NCI-H526 (cell line): Measurements from ENCODE around the gene TOMM40.
"Not testable (repeated sequence)": the region's sequence is repeated elsewhere in the genome, so short reads cannot be mapped to it uniquely, and the experiment has no call there.

Source experiments
- DNase-seq, 2 experiments: peaks; one replicate each; lab custom pipeline; 2025; lab: John Stamatoyannopoulos, UW

Gene TOMM40

DNA sequence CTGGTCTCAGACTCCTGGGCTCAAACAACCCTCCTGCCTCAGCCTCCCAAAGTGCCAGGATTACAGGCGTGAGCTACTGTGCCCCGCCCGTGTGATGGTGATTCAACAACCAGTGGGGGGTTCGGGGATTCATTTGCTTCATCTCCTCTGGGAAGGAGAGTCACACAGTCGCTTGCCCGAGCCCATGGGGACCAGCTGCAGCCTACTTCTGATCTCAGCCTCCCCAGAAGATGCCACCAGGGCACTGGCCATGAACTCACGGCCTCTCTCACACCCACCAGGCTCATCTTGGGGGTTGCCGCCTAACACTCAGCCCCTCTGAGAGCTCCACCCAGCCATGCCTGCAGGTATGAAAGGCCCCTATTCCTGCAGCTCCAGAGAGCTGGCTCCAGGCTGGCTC, 6.8 kb downstream of the TOMM40 start:
- no peak for DNase-seq

DNA sequence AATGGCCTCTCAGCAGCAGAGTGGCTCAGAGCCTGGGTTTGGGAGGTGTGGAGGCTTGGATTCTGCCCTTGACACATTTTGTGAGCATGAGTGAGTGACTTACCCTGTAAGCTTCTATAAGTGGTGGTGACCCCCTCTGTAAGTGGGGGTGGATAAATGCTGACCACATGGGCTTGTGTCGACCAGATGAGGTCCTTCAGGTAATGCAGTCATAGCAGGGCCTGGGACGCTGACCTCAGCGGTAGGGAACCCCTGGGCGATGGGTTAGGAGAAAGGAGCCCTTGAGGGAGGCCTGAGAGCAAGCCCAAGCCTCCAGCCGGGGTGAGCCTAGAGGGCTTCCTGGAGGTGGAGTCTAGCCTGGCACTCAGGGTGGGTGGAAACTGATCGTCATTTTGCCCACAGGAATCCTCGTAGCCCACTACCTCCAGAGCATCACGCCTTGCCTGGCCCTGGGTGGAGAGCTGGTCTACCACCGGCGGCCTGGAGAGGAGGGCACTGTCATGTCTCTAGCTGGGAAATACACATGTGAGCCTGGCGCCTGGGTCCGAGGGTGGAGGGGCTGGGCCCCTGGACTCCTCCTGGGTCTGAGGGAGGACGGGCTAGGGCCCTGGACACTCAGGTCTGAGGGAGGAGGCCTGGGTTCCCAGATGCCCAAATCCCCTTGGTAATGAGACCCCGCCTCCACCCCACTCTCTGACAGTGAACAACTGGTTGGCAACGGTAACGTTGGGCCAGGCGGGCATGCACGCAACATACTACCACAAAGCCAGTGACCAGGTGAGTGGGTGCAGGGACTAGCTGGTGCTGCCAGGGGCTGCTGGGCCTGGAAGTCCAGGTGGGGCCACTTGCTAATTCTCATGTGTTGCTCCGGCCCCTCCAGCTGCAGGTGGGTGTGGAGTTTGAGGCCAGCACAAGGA, 9.5 kb downstream of the TOMM40 start:
- DNase-seq = no peak

DNA sequence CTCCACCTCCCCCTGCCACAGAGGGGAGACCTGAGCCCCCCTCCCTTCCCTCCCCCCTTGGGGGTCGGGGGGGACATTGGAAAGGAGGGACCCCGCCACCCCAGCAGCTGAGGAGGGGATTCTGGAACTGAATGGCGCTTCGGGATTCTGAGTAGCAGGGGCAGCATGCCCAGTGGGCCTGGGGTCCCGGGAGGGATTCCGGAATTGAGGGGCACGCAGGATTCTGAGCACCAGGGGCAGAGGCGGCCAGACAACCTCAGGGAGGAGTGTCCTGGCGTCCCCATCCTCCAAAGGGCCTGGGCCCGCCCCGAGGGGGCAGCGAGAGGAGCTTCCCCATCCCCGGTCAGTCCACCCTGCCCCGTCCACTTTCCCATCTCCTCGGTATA, 12.2 kb downstream of the TOMM40 start:
- no peak for DNase-seq

DNA sequence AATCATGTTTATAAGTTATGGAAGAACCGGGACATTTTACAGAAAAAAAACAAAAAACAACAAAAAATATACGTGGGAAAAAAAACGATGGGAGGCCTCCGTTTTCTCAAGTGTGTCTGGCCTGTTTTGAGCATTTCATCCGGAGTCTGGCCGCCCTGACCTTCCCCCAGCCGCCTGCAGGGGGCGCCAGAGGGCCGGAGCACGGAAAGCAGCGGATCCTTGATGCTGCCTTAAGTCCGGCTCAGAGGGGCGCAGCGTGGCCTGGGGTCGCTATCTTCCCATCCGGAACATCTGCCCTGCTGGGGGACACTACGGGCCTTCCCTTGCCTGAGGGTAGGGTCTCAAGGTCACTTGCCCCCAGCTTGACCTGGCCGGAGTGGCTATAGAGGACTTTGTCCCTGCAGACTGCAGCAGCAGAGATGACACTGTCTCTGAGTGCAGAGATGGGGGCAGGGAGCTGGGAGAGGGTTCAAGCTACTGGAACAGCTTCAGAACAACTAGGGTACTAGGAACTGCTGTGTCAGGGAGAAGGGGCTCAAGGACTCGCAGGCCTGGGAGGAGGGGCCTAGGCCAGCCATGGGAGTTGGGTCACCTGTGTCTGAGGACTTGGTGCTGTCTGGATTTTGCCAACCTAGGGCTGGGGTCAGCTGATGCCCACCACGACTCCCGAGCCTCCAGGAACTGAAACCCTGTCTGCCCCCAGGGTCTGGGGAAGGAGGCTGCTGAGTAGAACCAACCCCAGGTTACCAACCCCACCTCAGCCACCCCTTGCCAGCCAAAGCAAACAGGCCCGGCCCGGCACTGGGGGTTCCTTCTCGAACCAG, 12.8 kb downstream of the TOMM40 start:
- DNase-seq = peak in 1 of 2 experiments; percentile 57

DNA sequence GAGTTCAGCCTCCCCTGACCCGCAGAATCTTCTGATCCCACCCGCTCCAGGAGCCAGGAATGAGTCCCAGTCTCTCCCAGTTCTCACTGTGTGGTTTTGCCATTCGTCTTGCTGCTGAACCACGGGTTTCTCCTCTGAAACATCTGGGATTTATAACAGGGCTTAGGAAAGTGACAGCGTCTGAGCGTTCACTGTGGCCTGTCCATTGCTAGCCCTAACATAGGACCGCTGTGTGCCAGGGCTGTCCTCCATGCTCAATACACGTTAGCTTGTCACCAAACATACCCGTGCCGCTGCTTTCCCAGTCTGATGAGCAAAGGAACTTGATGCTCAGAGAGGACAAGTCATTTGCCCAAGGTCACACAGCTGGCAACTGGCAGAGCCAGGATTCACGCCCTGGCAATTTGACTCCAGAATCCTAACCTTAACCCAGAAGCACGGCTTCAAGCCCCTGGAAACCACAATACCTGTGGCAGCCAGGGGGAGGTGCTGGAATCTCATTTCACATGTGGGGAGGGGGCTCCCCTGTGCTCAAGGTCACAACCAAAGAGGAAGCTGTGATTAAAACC, 13.5 kb downstream of the TOMM40 start:
- peak in 1 of 2 experiments; percentile 34 for DNase-seq

DNA sequence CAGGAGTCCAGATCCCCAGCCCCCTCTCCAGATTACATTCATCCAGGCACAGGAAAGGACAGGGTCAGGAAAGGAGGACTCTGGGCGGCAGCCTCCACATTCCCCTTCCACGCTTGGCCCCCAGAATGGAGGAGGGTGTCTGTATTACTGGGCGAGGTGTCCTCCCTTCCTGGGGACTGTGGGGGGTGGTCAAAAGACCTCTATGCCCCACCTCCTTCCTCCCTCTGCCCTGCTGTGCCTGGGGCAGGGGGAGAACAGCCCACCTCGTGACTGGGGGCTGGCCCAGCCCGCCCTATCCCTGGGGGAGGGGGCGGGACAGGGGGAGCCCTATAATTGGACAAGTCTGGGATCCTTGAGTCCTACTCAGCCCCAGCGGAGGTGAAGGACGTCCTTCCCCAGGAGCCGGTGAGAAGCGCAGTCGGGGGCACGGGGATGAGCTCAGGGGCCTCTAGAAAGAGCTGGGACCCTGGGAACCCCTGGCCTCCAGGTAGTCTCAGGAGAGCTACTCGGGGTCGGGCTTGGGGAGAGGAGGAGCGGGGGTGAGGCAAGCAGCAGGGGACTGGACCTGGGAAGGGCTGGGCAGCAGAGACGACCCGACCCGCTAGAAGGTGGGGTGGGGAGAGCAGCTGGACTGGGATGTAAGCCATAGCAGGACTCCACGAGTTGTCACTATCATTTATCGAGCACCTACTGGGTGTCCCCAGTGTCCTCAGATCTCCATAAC, 14.5 kb downstream of the TOMM40 start, which contains the start of gene APOE:
TSS of gene APOE (plus strand) at position 360 of the 724 bp plus-strand sequence. CDS start 829 bp downstream, outside the sequence.
- peak in 1 of 2 experiments; percentile 37 for DNase-seq

DNA sequence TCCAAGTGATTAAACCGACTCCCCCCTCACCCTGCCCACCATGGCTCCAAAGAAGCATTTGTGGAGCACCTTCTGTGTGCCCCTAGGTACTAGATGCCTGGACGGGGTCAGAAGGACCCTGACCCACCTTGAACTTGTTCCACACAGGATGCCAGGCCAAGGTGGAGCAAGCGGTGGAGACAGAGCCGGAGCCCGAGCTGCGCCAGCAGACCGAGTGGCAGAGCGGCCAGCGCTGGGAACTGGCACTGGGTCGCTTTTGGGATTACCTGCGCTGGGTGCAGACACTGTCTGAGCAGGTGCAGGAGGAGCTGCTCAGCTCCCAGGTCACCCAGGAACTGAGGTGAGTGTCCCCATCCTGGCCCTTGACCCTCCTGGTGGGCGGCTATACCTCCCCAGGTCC, 16.6 kb downstream of the TOMM40 start:
- DNase-seq = no peak

DNA sequence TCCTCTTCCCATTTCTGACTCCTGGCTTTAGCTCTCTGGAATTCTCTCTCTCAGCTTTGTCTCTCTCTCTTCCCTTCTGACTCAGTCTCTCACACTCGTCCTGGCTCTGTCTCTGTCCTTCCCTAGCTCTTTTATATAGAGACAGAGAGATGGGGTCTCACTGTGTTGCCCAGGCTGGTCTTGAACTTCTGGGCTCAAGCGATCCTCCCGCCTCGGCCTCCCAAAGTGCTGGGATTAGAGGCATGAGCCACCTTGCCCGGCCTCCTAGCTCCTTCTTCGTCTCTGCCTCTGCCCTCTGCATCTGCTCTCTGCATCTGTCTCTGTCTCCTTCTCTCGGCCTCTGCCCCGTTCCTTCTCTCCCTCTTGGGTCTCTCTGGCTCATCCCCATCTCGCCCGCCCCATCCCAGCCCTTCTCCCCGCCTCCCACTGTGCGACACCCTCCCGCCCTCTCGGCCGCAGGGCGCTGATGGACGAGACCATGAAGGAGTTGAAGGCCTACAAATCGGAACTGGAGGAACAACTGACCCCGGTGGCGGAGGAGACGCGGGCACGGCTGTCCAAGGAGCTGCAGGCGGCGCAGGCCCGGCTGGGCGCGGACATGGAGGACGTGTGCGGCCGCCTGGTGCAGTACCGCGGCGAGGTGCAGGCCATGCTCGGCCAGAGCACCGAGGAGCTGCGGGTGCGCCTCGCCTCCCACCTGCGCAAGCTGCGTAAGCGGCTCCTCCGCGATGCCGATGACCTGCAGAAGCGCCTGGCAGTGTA, 17.2 kb downstream of the TOMM40 start:
- DNase-seq = no peak

DNA sequence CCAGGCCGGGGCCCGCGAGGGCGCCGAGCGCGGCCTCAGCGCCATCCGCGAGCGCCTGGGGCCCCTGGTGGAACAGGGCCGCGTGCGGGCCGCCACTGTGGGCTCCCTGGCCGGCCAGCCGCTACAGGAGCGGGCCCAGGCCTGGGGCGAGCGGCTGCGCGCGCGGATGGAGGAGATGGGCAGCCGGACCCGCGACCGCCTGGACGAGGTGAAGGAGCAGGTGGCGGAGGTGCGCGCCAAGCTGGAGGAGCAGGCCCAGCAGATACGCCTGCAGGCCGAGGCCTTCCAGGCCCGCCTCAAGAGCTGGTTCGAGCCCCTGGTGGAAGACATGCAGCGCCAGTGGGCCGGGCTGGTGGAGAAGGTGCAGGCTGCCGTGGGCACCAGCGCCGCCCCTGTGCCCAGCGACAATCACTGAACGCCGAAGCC, 17.8 kb downstream of the TOMM40 start:
- no peak for DNase-seq

DNA sequence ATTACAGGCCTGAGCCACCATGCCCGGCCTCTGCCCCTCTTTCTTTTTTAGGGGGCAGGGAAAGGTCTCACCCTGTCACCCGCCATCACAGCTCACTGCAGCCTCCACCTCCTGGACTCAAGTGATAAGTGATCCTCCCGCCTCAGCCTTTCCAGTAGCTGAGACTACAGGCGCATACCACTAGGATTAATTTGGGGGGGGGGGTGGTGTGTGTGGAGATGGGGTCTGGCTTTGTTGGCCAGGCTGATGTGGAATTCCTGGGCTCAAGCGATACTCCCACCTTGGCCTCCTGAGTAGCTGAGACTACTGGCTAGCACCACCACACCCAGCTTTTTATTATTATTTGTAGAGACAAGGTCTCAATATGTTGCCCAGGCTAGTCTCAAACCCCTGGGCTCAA, 18.7 kb downstream of the TOMM40 start:
- DNase-seq = no peak

DNA sequence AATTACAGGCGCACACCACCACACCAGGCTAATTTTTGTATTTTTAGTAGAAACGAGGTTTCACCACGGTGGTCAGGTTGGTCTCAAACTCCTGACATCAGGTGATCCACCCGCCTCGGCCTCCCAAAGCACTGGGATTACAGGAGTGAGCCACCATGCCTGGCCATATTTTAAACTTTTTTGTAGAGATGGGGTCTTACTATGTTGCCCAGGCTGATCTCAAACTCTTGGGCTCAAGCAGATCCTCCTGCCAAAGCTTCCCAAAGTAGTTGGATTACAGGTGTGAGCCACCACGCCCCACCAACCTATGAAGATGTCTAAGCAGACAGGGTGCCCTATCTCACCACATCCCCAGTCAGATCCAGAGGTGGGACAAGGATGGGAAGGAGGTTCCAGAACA, 20.8 kb downstream of the TOMM40 start:
- DNase-seq = not testable (repeated sequence)

DNA sequence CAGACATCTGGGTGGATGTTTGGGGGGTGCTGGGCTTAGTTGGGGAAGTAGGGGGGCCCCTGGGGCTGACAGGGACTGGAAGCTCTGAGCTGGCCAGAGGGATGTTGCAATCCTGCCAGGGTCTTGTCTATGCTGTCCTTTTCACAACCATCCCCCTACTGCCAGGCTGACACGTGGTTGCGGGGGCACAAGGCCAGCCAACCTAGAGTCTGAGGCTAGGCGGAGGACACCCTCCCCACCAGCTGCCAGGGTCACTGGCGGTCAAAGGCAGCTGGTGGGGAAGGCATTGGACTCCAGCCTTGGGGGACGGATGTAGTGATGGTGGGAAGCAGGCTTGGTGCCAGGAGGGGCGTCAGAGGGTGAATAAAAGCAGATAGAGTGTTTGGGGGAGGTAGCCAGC, 21.8 kb downstream of the TOMM40 start:
- no peak for DNase-seq

DNA sequence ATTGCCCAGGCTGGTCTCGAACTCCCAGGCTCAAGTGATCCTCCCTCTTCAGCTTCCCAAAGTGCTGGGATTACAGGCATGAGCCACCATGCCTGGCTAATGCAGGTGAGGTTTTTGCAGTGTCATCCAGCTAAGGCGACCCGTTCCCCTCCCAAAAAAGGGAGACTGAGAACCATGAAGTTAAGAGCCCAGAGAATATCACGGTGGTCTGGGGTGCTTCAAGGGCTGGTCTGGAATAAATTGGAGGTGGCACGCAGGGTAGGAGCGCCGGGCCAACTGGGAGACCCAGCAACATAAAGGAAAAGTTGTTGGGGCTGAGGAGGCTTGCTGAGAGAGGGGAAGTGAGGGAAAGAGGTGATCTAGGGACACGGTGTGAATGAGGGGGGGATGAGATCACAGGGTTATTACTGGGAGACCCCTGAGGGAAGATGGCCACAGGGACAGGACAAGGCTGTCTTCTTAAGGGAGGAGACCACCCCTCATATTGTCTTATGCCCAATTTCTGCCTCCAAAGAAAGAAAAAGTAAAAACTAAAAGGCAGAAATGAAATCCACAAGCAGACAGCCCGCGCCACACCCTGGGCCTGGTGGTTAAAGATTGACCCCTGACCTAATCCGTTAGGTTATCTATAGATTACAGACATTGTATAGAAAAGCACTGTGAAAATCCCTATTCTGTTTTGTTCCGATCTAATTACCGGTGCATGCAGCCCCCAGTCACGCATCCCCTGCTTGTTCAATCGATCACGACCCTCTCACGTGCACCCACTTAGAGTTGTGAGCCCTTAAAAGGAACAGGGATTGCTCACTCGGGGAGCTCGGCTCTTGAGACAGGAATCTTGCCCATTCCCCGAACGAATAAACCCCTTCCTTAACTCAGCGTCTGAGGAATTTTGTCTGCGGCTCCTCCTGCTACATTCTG, 22.7 kb downstream of the TOMM40 start:
- DNase-seq = not testable (repeated sequence)

DNA sequence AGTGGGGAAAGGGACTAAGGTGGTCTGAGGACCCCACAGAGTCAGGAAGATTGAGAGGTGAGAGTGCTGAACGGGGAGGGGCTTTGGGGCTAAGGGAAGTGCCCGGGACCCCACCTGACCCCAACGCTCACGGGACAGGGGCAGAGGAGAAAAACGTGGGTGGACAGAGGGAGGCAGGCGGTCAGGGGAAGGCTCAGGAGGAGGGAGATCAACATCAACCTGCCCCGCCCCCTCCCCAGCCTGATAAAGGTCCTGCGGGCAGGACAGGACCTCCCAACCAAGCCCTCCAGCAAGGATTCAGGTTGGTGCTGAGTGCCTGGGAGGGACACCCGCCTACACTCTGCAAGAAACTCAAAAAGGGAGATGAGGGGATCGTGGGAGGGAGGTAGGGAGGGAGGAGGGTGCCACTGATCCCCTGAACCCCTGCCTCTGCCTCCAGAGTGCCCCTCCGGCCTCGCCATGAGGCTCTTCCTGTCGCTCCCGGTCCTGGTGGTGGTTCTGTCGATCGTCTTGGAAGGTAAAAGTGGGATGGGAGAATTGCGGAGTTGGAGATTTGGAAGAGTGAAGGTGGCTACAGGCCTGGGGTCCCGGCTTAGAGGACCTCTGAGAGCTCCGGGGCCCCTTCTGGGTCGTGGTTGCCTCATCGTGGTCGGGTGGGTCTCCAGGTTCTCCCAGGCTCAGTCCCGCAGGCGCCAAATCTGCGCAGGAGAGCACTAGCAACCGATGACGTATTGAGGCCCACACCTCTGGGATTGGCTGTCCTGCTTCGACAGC, 23.6 kb downstream of the TOMM40 start, which contains the start of gene APOC1:
TSS of gene APOC1 (plus strand) at position 176 of the 774 bp plus-strand sequence. CDS start at position 460, 284 bp downstream.
- DNase-seq = peak; percentile 80 to 90

DNA sequence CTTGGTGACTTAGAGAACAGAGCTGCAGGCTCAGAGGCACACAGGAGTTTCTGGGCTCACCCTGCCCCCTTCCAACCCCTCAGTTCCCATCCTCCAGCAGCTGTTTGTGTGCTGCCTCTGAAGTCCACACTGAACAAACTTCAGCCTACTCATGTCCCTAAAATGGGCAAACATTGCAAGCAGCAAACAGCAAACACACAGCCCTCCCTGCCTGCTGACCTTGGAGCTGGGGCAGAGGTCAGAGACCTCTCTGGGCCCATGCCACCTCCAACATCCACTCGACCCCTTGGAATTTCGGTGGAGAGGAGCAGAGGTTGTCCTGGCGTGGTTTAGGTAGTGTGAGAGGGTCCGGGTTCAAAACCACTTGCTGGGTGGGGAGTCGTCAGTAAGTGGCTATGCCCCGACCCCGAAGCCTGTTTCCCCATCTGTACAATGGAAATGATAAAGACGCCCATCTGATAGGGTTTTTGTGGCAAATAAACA, 33.2 kb downstream of the TOMM40 start:
- no peak for DNase-seq

DNA sequence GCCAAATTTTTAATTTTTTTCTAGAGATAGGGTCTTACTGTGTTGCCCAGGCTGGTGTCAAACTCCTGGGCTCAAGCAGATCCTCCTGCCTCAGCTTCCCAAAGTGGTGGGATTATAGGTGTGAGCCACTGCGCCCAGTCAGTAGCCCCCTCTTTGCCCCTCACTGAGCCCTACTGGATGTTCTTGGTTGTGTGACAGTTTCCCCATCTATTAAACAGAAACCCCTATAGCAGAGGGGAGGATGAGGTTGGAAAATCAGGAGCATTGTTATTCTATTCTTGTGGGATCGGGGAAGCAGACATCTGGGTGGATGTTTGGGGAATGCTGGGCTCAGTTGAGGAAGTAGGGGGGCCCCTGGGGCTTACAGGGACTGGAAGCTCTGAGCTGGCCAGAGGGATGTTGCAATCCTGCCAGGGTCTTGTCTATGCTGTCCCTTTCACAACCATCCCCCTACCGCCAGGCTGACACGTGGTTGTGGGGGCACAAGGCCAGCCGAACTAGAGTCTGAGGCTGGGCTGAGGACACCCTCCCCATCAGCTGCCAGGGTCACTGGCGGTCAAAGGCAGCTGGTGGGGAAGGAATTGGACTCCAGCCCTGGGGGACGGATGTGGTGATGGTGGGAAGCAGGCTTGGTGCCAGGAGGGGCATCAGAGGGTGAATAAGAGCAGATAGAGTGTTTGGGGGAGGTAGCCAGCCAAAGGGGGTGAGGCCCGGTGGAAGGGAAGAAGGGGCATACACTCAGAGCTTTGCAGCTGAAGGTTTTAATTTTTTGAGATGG, 34.2 kb downstream of the TOMM40 start:
- no peak for DNase-seq

DNA sequence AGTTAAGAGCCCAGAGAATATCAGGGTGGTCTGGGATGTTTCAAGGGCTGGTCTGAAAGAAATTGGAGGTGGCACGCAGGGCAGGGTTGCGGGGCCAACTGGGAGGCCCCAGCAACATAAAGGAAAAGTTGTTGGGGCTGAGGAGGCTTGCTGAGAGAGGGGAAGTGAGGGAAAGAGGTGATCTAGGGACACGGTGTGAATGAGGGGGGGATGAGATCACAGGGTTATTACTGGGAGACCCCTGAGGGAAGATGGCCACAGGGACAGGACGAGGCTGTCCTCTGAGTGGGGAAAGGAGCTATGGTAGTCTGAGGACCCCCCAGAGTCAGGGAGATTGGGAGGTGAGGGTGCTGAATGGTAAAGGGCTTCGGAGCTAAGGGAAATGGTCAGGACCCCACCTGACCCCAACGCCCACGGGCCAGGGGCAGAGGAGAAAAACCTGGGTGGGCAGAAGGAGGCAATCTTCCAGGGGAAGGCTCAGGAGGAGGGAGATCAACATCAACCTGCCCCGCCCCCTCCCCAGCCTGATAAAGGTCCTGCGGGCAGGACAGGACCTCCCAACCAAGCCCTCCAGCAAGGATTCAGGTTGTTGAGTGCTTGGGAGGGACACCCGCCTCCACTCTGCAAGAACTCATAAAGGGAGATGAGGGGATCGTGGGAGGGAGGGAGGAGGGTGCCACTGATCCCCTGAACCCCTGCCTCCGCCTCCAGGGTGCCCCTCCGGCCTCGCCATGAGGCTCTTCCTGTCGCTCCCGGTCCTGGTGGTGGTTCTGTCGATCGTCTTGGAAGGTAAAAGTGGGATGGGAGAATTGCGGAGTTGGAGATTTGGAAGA, 35.4 kb downstream of the TOMM40 start:
- not testable (repeated sequence) for DNase-seq
